Esophagus (tissue), 2 donors: ENCODE results near the gene TVP23A. TPM values are rescaled to one million over a fixed set of nuclear protein-coding genes. Genes with fewer than 3 reads are reported as not detected.
"Not testable (repeated sequence)": the region's sequence is repeated elsewhere in the genome, so short reads cannot be mapped to it uniquely, and the experiment has no call there.

ENCODE experiments used
- H3K27ac ChIP-seq, 2 donors: one replicate each; pipeline ENCODE4 v1.5.1; 2013; ENCODE audit warnings: low read depth in 2 of 2, mild to moderate bottlenecking in 2 of 2, inconsistent platforms in 1 of 2, low read length in 1 of 2, moderate library complexity in 1 of 2
- H3K27me3 ChIP-seq, 2 donors: one replicate each; pipeline ENCODE4 v1.6.1; 2013; ENCODE audit warnings: low read length in 2 of 2, control low read depth in 1 of 2, mild to moderate bottlenecking in 1 of 2; ENCODE audit not compliant: insufficient read depth in 2 of 2, control insufficient read depth in 1 of 2
- H3K36me3 ChIP-seq, 2 donors: one replicate each; pipeline ENCODE4 v1.6.1; 2013; ENCODE audit warnings: low read length in 1 of 2; ENCODE audit not compliant: control insufficient read depth in 2 of 2, insufficient read depth in 2 of 2
- H3K4me1 ChIP-seq, 2 donors: one replicate each; pipeline ENCODE4 v1.6.1; 2013; ENCODE audit warnings: low read length in 1 of 2; ENCODE audit not compliant: control insufficient read depth in 2 of 2, insufficient read depth in 2 of 2
- H3K4me3 ChIP-seq, 2 donors: one replicate each; pipeline ENCODE4 v1.5.1; 2013; ENCODE audit warnings: low read length in 2 of 2, mild to moderate bottlenecking in 2 of 2, low read depth in 1 of 2, moderate library complexity in 1 of 2
- H3K9me3 ChIP-seq, 2 donors: one replicate each; pipeline ENCODE4 v1.6.1; 2013; ENCODE audit warnings: mild to moderate bottlenecking in 2 of 2, low read depth in 1 of 2, low read length in 1 of 2, moderate library complexity in 1 of 2; ENCODE audit not compliant: control insufficient read depth in 2 of 2, insufficient read depth in 1 of 2
- WGBS, 2 donors: extraction: QIAGEN DNeasy Blood & Tissue Kit; methylation state at CpG; one replicate each; pipeline ENCODE4 v1.1.7; 2013; 5-methylcytosine and 5-hydroxymethylcytosine counted together
- polyA plus RNA-seq, 2 donors: library from polyadenylated mRNA; stranded (reverse); fragments of 200-250 nt; gene quantifications; one replicate each; pipeline ENCODE4 v1.2.3, GENCODE V29; 2013
- donor health status: healthy with polysubstance abuse.
- donor health status: Bipolar disorder and iron deficiency.

TVP23A gene
- polyA plus RNA-seq, 2 donors: 0.05 to 0.08 TPM

GRCh38 chr16:10779908-10780307 lies 38.7 kb downstream of the TVP23A start:
- H3K9me3 ChIP-seq, H3K27me3 ChIP-seq, H3K27ac ChIP-seq, H3K4me3 ChIP-seq, H3K36me3 ChIP-seq, H3K4me1 ChIP-seq: not testable (repeated sequence)
- WGBS, 2 donors: 94 to 95% methylated on average over 6 of the region's 6 CpGs

GRCh38 chr16:10777356-10777755 lies 41.2 kb downstream of the TVP23A start:
- H3K27me3 ChIP-seq: no peaks in the 10 kb centered on the region
- H3K4me1 ChIP-seq: no peaks in the 10 kb centered on the region
- no peaks in the 10 kb centered on the region for H3K9me3 ChIP-seq
- 88 to 93% methylated on average over 12 of the region's 12 CpGs for WGBS, 2 donors
- H3K4me3 ChIP-seq: no peak overlapping the region
- no peak overlapping the region for H3K27ac ChIP-seq
- H3K36me3 ChIP-seq: no peaks in the 10 kb centered on the region

- 61 to 68% methylated on average over 6 of the region's 6 CpGs for WGBS, 2 donors
- not testable (repeated sequence) for H3K4me1 ChIP-seq, H3K9me3 ChIP-seq, H3K27me3 ChIP-seq, H3K4me3 ChIP-seq, H3K27ac ChIP-seq, H3K36me3 ChIP-seq
Observed at GRCh38 chr16:10776923-10777322, 41.7 kb downstream of the TVP23A start.

- H3K36me3 ChIP-seq: no peaks in the 10 kb centered on the region
- H3K9me3 ChIP-seq: no peaks in the 10 kb centered on the region
- 78 to 79% methylated on average over 4 of the region's 4 CpGs for WGBS, 2 donors
- H3K4me1 ChIP-seq: no peaks in the 10 kb centered on the region
- no peak overlapping the region for H3K4me3 ChIP-seq
- no peak overlapping the region for H3K27ac ChIP-seq
- H3K27me3 ChIP-seq: no peaks in the 10 kb centered on the region
Observed at GRCh38 chr16:10776280-10776679, 42.3 kb downstream of the TVP23A start.

GRCh38 chr16:10770907-10771306 lies 47.7 kb downstream of the TVP23A start:
- no peaks in the 10 kb centered on the region for H3K9me3 ChIP-seq
- no peaks in the 10 kb centered on the region for H3K4me1 ChIP-seq
- H3K36me3 ChIP-seq: peaks cover 0 to 6% of the 10 kb centered on the region in 2 donors
- no peaks in the 10 kb centered on the region for H3K27me3 ChIP-seq
- 59 to 77% methylated on average over 1 of the region's 1 CpG for WGBS, 2 donors
- no peak overlapping the region for H3K27ac ChIP-seq
- no peak overlapping the region for H3K4me3 ChIP-seq

- Histone ChIP-seq H3K36me3 (peaks cover 4 to 6% of the 10 kb centered on the region in 2 donors), H3K4me1 (no peaks in the 10 kb centered on the region), H3K27ac (no peak overlapping the region), H3K9me3 (no peaks in the 10 kb centered on the region), H3K27me3 (no peaks in the 10 kb centered on the region), H3K4me3 (no peak overlapping the region)
- 80 to 84% methylated on average over 7 of the region's 7 CpGs for WGBS, 2 donors
Observed at GRCh38 chr16:10769381-10769780, 49.2 kb downstream of the TVP23A start.

GRCh38 chr16:10767127-10767526 lies 51.5 kb downstream of the TVP23A start:
- no peaks in the 10 kb centered on the region for H3K4me1 ChIP-seq
- WGBS, 2 donors: 81 to 86% methylated on average over 7 of the region's 7 CpGs
- H3K9me3 ChIP-seq: peaks cover 0 to 6% of the 10 kb centered on the region in 2 donors
- no peak overlapping the region for H3K4me3 ChIP-seq
- H3K27ac ChIP-seq: no peak overlapping the region
- peaks cover 6 to 21% of the 10 kb centered on the region in 2 donors for H3K36me3 ChIP-seq
- no peaks in the 10 kb centered on the region for H3K27me3 ChIP-seq

GRCh38 chr16:10765772-10766171 lies 52.8 kb downstream of the TVP23A start:
- H3K36me3 ChIP-seq: peaks cover 12 to 33% of the 10 kb centered on the region in 2 donors
- no peak overlapping the region for H3K27ac ChIP-seq
- no peaks in the 10 kb centered on the region for H3K4me1 ChIP-seq
- no peaks in the 10 kb centered on the region for H3K27me3 ChIP-seq
- peaks cover 0 to 6% of the 10 kb centered on the region in 2 donors for H3K9me3 ChIP-seq
- 80 to 86% methylated on average over 4 of the region's 4 CpGs for WGBS, 2 donors
- no peak overlapping the region for H3K4me3 ChIP-seq

GRCh38 chr16:10763456-10763855 lies 55.1 kb downstream of the TVP23A start:
- peaks cover 0 to 6% of the 10 kb centered on the region in 2 donors for H3K9me3 ChIP-seq
- H3K27ac ChIP-seq: no peak overlapping the region
- no peak overlapping the region for H3K4me3 ChIP-seq
- 95 to 96% methylated on average over 7 of the region's 7 CpGs for WGBS, 2 donors
- H3K27me3 ChIP-seq: no peaks in the 10 kb centered on the region
- no peaks in the 10 kb centered on the region for H3K4me1 ChIP-seq
- H3K36me3 ChIP-seq: peaks cover 7 to 47% of the 10 kb centered on the region in 2 donors

GRCh38 chr16:10762336-10763016 lies 56.1 kb downstream of the TVP23A start:
- Histone ChIP-seq H3K9me3 (peaks cover 0 to 6% of the 10 kb centered on the region in 2 donors), H3K27me3 (no peaks in the 10 kb centered on the region), H3K27ac (no peak overlapping the region), H3K36me3 (peaks cover 7 to 53% of the 10 kb centered on the region in 2 donors), H3K4me1 (no peaks in the 10 kb centered on the region), H3K4me3 (no peak overlapping the region)
- WGBS, 2 donors: 92 to 93% methylated on average over 35 of the region's 35 CpGs
